GM21360 (cell line): ENCODE data around the gene TXNRD1.
A peak's percentile ranks its signal among the peaks of the same experiment; 100 is the strongest.
"Not testable (repeated sequence)": the region's sequence is repeated elsewhere in the genome, so short reads cannot be mapped to it uniquely, and the experiment has no call there.

Experiments used
- ATAC-seq: cut with Tn5 transposase; IDR thresholded peaks from one replicate; pipeline ENCODE4 v1.9.1; 2021; ENCODE audit warnings: mild to moderate bottlenecking, moderate library complexity; ENCODE audit not compliant: unreplicated experiment

The TXNRD1 gene

GRCh38 chr12:104215638-104216297 lies at the start of gene TXNRD1:
TXNRD1 (plus strand) TSS chr12:104215779; CDS start chr12:104215803, 24 bp downstream.
- ATAC-seq = peak; percentile 81

- ATAC-seq = no peak
Observed at GRCh38 chr12:104165801-104166200, 49.8 kb upstream of the TXNRD1 start.

DNA sequence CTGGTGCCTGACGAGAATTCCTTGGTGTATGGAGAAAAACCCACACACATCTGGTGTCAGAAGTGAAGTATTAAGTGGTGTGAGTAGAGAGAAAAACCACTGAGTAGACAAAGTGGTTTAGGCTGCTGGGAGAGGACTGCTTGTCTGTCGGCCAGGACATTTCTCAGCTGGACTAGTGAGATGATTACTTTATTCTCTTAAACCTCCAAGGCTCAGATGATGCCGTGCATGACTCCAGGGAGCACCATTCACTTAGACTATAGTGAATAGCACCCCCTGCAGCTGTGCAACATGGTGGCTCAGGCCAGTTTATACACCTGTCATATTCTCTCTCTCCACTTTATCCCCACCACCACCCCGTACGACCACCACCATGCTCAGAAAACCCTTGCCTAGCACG lies 49.1 kb upstream of the TXNRD1 start:
- no peak for ATAC-seq

- ATAC-seq = no peak
Observed at GRCh38 chr12:104167519-104168458, 47.8 kb upstream of the TXNRD1 start.

DNA sequence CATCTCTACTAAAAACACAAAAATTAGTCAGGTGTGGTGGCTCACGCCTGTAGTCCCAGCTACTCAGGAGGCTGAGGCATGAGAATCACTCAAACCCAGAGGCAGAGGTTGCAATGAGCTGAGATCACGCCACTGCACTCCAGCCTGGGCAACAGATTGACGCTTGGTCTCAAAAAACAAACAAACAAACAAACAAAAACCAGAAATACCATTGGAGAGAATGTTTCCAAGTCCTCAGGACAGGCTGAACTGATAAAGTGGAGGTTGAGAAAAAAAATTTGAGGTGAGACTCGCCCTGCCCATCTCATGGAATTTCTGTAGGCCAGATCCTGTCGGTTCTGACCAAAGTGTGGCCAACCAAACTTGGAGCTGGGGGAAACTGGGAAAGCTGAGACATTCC lies 47.0 kb upstream of the TXNRD1 start:
- ATAC-seq = no peak

DNA sequence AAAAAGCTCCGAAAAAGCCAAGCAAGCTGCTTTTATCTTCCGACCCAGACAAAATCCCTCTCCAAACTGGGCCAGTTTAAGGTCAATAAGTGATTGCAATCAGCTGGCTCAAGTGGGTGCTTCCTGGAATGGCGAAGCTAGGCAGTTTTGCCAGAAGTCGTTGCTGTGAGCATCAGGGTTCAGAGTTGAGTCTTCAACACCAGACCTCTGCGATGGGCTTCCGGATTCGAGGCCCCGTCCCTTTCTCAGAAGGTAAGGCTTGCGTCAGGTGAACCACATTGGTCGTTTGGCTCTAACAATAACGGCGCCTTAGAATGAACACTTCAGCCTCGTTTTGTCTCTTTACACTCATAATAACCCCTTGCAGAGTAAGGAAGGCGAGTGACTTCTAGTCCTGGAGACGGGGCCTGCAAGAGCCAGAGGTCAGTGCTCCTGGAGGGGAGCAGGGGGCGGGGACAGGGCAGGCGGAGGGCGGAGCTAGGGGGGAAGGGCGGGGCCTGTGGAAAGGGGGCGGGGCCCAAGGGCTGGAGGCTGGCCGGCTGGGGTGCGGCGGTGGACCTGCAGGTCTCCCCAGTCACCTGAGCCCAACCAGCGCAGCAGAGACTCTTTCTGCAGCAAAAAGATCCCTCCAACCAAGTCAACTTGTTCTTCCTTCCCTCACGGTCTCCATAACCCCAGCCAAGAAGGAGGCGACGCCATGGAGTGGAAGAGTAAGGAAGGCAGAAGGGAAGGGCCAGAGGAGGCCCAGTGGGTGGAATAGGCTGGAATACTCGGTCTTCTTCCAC lies 43.6 kb upstream of the TXNRD1 start:
- ATAC-seq = no peak

DNA sequence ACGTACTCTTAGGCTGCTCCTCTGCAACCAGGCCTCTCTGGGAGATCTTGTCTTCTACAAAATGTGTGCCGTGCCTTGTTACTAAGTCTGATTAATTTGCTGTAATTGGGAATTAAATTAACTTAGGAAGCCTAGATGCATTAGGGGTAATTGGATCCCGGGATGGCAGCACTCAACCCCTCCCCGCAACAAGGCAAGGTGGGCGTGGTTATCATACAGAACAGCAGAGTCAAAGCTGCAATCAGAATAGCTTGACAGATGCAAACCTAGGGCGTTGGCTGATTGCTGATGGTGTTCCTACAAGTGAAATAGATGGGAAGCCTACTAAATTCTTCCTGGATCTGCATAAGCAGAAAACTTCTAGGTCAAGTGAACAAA lies 43.0 kb upstream of the TXNRD1 start:
- no peak for ATAC-seq

DNA sequence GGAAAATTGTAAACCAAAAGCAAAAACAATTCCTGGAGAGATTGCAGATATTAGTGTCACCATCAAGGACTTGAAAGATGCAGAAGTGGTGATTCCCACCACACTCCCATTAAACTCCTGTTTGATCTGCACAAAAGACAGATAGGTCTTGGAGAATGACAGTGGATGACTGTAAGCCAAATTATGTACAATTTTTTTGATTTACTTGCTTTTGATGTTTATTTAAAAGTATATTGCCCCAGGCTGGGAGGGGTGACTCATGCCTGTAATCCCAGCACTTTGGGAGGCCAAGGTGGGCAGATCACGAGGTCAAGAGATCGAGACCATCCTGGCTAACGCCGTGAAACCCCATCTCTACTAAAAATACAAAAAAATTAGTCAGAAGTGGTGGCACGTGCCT lies 41.8 kb upstream of the TXNRD1 start:
- not testable (repeated sequence) for ATAC-seq

GRCh38 chr12:104175726-104176247 lies 39.8 kb upstream of the TXNRD1 start:
- no peak for ATAC-seq

GRCh38 chr12:104177336-104177662 lies 38.3 kb upstream of the TXNRD1 start:
- ATAC-seq = no peak

DNA sequence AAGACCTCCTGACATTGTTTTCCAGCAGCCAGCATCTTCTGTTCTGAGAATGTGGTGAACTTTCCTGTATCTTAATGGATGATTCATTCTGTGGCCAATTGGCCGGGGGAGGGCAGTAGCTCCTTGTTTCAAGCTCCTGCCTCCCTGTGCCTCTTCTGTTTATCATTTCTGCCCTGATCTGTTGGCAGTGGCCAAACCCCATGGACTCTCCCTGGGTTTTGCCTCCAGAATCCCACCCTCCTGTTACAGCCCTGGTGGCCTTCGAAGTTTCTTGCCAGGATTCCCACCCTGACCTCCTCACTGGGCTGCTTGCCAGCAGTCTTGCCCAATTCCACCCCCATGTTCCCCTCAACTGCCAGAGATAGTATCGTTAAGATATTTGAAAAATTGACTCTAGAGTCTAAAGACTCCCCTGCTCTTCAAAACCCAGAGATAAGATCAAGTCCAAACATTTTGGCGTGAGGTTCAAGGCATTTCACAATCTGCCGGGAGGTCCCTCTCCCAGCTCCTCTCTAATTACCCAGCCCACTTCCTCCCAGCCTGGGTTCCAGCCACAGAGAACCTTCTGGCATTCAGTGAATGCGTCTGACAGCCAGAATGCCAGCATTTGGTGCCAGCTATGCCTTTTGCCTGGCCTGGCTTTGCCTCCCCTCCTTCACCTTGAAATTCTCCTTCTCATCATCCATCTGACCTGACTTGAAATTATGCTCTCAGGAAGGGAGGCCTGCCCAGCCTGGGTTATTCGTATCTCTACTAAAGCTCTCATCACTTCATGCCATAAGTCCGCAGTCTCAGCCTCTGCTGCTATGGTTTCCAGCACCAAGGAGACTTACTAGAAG lies 37.7 kb upstream of the TXNRD1 start:
- ATAC-seq = no peak

DNA sequence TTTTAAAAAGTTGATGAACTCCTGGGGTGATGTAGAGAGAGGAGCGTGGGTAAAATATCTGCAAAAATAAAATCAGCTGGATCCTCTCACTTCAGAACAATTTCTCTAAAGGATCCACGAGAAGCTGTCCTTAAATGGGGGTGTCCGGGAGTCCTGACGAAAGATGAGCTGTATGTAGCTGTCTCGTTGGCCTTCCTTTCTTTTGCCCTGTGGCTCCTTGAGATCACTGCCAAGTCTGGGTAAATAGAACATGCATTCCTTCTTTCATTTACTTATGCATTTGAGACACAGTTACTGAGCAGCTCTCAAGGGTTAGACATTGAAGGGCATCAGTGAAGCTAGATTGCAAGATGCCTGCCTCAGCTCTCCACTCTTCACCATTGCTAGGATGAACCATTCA lies 35.2 kb upstream of the TXNRD1 start:
- ATAC-seq = no peak

GRCh38 chr12:104181313-104181712 lies 34.3 kb upstream of the TXNRD1 start:
- ATAC-seq = no peak

DNA sequence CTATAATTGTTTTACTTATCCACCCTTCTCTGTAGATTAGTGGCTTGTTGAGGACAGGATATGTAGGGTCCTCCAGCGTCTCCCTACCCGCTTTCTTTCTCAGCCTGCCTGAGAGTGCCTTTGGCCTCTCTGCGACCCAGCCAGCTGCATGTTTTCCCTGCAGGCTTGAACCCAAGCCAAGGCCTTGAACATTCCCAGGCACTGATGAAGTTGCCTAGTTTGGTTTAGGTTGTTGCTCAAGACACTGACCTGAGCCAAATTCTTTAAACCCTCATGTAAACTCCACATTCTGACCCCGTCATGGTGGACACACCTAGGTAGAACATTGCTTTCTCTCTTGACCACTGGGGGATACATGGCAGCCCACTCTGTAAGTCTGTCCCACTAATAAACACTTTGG lies 33.4 kb upstream of the TXNRD1 start:
- ATAC-seq = no peak

DNA sequence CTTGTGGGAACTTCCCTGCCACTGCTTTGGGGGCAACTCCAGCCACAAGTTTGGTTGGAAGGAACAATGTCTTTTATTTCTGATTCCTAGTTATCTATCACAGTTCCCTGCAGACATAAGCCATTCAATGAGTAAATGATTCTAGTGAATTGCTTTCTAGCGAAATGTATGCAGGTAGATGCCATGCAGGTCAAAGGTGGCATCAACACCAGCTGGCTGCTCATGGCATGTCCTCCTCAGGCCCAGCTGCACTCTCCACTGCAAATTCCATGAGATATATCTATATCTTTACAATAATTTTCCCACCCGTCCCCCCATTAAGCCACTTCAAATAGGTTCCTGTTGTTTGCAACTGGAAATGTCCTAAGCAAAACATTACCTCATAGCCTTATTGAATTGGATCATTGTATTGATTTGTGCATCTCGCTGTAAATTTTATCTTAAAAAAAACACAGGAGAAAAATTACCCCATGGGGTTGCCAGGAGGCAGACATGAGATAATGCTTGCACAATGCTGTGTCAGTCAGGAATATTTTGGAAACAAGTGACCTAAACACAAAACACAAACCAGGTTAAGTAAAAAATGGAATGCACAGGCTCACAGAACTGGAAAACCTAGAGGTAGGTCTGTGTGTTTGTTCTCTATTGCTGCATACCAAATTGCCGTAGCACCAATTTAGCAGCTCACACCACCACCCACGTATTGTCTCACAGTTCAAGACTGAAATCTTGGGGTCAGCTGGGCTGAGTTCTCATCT lies 32.8 kb upstream of the TXNRD1 start:
- ATAC-seq = no peak

DNA sequence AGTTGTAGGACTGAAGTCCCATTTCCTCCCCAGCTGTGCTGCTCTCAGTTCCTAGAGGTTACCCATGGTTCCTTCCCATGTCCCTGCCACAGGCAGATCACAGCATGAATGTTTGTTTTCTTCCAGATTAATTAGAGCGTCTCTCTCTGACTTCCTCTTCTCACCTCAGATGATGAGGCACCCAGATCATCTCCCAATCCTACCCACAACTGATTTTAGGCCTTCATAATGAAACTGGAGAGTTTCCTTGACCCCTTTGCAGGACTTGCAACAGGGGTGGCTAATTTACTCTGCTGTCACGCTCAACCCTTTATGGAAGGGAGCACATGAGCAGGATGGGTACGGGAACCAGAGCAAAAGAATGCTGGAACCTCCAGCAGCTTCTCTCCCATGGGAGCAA lies 32.1 kb upstream of the TXNRD1 start:
- no peak for ATAC-seq

- ATAC-seq = no peak
Observed at GRCh38 chr12:104187446-104188155, 28.0 kb upstream of the TXNRD1 start.

- no peak for ATAC-seq
Observed at GRCh38 chr12:104188534-104188933, 27.0 kb upstream of the TXNRD1 start.

DNA sequence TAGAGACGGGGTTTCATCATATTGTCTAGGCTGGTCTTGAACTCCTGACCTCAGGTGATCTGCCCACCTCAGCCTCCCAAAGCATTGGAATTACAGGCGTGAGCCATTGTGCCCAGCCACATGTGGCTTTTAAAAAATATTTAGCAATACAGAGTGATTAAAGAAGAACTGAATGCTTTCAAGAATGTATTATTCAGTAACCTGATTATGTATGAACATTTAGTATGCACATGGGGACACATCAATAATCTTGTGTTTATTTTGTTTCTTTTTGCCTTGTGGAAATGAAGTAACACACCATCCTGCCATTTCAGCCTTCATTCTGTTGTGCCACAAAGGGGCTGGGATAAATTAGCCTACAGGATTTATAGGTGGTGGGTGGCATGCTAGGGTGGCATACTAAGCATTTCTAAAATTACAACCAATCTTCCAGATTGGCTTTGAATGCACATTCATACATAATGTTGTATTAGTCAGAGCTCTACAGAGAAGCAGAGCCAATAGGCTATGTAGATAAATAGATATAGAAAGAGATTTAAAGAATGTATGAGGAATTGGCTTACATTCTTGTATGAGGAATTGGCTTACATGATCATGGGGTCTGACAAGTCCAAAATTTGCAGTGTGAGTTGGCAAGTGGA lies 25.5 kb upstream of the TXNRD1 start:
- no peak for ATAC-seq
